Measurements from ENCODE around the gene KCTD2.
"Not testable (repeated sequence)": the region's sequence is repeated elsewhere in the genome, so short reads cannot be mapped to it uniquely, and the experiment has no call there.

The KCTD2 gene, protein sequence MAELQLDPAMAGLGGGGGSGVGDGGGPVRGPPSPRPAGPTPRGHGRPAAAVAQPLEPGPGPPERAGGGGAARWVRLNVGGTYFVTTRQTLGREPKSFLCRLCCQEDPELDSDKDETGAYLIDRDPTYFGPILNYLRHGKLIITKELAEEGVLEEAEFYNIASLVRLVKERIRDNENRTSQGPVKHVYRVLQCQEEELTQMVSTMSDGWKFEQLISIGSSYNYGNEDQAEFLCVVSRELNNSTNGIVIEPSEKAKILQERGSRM

DNA sequence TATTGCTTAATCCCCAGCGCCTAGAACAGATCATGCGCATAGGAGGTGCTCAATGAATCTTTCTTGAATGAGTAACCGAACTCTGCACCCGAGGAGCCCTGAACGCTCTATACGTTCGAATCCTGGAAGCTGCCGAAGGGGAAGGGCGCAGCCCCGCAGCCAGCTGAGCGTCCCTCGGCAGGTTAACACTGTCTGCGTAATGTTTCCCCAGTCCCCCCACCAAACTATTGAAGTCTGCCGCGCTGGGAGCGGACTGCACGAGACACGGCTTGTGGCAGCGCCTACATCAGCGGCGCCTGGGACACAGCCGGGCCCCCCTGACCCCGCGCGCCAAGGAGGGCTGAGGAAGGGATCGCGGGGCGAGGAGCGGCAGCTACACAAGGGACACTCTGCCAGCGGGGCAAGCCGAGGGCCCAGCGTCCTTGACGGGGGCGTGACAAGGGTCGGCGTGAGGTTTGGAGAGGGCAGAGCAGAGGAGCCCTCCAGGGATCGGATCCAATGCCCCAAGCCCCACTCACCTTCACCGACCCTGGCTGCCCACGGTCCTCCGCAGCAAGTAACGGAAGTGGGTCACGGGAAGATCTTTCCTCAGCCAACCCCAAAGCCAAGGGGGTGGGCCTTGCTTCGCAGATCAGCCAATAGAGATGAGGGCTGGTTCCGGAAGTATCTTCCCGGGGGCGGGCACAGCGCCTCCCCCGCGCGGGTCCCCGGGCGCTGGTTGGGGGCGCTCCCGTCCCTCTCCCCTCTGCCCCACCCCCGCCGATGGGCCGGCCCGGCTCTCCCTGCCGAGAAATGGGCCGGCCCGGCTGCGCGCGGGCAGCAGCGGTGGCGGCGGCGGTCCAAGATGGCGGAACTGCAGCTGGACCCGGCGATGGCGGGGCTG lies at the start of gene KCTD2, which contains the start of gene ATP5PD:
Gene KCTD2 (plus strand): TSS at position 819 of the 883 bp plus-strand sequence. CDS start 26 bp downstream, at position 845.
Gene ATP5PD (minus strand): TSS at position 563 of the 883 bp plus-strand sequence. CDS start 4,319 bp downstream, outside the sequence.
- DNase-seq: peak; percentile 95 to 96

DNA sequence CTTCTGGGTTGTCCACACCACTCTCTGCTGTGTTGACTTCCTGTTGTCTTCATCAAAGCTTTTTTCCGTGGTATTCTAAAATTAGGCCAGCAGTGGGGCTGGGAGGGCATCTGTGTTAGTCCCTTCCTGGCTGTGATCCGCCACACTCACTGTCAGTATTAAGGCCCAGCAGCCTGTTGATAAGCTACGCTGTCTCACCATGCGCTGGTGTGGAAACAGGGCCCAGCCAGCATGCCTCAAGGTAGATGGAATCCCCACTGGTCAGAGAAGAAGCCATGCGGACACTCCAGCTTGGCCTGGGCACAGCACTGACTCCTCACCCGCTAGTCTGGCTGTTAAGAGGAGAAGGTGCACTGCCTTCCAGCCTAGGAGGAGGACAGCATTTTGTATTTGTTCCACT lies 48.2 kb upstream of the KCTD2 start:
- no peak for DNase-seq

DNA sequence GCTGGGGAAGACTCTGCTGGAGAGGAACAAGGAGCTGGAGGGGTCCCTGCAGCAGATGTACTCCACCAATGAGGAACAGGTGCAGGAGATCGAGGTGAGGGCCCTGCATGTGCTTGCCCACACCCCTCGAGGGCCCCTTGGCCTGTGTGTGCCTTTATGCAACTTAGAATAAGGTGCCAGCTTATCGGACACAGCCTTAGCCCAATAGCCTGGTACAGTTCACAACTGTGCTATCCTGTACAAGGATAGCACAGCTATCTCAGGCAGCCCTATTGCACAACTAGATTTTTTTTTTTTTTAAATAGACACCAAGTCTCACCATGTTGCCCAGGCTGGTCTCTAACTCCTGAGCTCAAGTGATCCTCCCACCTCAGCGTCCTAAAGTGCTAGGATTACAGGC lies 47.5 kb upstream of the KCTD2 start:
- no peak for DNase-seq

DNA sequence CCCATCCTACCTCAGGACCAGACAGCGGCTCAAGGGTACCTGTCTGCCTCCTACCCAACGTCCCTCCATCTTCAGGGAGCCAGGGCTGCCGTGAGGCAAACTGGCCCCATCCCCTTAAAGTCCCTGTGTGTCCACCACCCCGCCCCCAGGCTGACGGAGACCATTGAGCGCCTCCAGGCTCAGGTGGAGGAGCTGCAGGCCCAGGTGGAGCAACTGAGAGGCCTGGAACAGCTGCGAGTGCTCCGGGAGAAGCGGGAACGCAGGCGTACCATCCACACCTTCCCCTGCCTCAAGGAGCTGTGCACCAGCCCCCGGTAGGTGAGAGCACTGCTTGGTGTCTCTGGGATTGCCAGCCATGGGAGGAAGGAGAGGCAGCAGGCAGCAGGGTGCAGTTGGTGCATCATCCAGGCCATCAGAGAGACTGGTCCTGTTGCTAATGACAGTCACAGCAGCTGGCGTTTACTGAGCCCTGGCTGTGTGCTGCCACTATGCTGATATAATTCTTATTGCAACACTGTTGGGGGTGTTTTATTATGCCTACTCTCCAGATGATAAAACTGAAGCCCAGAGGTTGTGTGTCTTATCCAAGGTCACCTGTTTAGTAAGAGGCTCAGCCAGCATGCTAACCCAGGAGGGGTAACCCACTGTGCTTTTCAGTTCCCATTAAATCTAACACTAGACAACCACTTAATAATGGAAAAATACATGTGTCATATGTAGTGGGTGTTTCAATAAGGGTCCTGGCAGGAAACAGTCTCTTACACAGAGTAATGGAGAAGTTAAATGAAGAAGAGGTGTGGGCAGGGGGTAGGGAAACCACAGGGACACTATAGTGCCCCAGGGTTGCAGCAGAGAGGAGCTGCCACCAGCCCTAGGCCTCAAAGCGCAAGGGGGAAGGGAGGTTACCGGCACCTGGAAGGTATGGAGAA lies 44.8 kb upstream of the KCTD2 start:
- DNase-seq: no peak

DNA sequence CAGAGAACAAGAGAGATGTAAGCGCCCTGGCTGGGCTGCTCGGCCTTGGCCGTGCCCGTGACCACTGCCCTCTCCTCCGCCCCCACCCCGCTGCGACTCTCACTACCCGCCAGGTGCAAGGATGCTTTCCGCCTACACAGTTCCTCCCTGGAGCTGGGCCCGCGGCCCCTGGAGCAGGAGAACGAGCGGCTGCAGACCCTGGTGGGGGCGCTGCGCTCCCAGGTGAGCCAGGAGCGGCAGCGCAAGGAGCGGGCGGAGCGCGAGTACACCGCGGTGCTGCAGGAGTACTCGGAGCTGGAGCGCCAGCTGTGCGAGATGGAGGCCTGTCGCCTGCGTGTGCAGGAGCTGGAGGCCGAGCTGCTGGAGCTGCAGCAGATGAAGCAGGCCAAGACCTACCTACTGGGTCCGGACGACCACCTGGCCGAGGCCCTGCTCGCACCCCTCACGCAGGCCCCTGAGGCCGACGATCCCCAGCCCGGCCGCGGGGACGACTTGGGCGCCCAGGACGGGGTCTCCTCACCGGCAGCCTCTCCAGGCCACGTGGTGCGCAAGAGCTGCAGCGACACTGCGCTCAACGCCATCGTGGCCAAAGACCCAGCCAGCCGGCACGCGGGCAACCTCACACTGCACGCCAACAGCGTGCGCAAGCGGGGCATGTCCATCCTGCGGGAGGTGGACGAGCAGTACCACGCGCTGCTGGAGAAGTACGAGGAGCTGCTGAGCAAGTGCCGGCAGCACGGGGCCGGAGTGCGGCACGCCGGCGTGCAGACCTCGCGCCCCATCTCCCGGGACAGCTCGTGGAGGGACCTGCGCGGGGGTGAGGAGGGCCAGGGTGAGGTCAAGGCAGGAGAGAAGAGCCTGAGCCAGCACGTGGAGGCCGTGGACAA lies 43.7 kb upstream of the KCTD2 start:
- DNase-seq: no peak

DNA sequence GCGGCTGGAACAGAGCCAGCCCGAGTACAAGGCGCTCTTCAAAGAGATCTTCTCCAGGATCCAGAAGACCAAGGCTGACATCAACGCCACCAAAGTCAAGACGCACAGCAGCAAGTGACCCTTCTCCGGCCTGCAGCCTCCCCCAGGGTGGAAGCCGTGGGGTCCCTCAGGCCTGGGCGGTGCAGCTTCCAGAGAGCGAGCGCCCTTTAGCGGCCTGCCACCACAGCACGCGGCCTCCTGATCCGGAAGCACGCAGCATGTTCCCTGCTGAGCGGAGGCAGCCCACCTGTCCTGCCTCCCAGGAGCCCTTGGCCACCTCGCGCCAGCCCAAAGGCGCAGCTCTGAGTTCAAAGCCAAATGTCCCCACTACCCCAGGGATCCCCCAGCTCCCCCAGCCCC lies 43.1 kb upstream of the KCTD2 start:
- no peak for DNase-seq

DNA sequence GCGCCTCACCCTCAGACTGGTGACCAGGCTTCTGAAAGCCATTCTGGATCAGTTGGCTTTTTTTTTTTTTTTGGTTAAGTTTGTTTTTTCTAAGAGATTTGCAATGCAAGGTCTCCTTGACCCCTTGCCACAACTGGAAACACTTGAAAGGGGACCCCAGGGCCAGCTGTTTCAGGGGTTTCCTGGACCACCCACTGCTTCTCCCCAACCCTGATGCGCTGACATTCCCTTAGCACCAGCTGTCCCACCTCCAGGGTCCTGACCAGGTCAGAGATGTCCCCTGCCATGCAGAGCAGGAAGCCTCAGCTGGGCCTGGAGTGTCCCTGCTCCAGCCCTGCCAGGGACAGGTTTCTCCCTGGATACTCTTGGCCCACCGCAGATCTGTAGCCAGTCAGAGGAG lies 42.7 kb upstream of the KCTD2 start:
- no peak for DNase-seq

DNA sequence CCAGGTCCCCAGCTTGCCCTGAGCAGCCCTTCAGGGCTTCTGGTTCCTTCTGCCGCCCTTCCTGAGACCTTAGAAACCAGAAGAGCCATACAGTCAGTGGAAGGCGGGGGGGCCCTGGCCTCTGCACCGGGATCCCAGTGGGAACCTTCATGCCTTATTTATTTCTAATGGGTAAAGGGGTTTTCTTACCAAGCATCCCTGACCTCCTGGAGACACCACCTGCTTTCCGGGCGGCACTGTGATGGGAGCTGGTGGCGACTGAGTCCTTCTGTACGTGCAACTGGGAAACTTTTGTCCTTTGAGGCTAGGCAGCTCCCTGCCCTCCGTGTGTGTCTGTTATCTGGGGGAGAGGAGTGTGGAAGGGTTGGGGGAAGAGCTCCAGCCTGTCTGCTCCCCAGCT lies 41.7 kb upstream of the KCTD2 start:
- DNase-seq: no peak

DNA sequence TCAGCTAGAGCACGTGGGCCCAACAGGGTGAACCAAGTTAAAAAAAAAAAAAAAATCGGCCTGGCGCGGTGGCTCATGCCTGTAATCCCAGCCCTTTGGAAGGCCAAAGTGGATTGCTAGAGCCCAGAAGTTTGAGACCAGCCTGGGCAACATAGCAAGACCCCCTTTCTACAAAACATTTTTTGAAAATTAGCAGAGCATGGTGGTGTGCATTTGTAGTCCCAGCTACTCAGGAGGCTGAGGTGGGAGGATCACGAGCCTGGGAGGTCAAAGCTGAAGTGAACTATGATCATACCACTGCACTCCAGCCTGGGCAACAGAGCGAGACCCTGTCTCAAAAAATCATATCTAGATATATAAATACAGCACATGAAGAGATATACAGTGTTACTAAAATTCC lies 40.9 kb upstream of the KCTD2 start:
- DNase-seq: not testable (repeated sequence)

DNA sequence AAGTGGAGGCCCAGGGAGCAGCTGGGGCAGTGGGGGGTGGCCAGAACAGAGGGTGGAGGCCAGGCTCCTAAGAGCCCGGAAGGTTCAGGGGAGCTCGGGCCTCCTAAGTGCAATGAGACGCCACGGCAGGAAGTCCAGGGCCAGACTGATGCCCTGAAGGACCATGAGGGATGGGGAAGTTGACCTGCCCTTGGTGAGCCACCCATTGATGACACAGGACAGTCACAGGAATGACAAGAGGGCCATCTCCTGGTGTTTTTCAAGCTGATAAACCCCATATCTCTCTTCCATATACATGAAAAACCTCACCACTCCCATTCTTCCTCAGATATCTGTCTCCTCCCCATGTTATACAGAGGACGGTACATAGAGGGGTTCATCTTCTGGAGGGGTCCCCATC lies 40.4 kb upstream of the KCTD2 start:
- peak; percentile 67 to 73 for DNase-seq

DNA sequence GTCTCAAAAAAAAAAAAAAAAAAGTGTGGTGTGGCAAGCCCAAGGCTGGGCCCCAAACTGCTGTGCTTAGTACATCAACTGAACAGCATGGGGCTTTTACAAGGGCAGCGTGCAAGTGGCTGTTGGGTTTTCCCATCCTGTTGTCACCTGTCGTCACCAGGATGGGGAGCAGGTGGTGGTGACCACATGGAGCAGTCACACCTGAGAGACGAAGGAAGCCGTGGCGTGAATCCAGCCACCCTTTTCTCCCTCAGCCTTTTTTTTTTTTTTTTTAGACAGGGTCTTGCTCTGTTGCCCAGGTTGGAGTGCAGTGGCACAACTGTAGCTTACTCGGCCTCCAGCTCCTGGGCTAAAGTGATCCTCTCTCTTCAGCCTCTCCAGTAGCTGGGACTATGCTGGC lies 38.7 kb upstream of the KCTD2 start:
- no peak for DNase-seq

DNA sequence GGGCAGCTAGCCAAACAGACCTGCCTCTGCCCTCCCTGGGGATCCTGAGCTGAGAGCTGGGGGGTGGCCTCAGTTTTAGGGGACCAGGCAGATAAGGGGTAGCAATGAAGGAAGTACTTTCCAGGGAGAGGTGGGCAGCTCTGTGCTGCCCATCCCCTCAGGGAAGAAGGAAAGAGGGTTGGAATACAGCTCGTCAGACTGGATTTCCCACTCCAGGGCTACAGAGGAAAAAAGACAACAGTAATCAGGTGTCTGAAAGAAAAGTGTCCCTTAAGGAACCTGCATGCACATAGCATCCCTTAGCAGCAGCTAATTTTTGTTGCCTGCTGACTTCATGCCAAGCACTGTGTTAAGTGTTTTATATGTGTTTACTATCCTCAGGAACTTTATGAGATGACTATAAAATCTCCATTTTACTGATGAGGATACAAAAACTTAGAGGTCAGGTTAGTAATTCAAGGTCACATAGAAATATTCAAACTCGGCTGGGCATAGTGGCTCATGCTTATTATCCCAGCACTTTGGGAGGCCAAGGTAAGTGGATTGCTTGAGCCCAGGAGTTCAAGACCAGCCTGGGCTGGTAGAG lies 37.8 kb upstream of the KCTD2 start:
- DNase-seq: no peak

DNA sequence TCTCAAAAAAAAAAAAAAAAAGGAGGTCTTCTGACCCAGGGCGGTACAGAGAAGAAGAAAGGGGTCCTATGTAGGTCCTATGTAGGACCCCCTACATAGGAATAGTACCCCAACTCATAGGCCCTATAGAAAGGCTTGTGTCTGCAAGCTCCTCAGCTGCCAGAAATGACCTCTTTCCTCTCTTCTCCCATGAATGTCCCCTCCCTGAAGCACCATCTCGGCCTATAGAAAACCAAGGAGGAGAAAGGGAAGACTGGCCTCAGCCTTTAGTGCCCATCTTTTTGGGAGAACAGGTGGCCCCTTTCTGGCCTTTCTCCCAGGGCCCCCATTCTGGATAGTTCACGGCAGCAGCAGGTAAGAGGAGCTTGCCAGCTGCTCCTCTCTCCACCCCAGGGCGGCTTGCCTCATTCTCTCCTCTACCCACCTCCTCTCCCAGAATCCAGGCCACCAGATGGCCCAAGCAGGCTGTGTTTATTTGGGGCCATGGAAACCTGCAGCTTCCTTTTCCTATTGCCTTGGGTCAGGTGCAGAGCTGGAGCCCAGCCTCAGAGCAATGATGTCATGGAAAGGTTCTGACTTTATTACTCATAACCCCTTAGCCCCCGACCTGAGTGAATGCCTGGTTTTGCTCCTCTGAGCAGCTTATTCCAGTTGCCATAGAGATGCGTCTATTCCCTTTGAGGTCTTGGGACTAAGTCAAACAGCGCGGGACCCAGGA lies 36.2 kb upstream of the KCTD2 start:
- DNase-seq: no peak

DNA sequence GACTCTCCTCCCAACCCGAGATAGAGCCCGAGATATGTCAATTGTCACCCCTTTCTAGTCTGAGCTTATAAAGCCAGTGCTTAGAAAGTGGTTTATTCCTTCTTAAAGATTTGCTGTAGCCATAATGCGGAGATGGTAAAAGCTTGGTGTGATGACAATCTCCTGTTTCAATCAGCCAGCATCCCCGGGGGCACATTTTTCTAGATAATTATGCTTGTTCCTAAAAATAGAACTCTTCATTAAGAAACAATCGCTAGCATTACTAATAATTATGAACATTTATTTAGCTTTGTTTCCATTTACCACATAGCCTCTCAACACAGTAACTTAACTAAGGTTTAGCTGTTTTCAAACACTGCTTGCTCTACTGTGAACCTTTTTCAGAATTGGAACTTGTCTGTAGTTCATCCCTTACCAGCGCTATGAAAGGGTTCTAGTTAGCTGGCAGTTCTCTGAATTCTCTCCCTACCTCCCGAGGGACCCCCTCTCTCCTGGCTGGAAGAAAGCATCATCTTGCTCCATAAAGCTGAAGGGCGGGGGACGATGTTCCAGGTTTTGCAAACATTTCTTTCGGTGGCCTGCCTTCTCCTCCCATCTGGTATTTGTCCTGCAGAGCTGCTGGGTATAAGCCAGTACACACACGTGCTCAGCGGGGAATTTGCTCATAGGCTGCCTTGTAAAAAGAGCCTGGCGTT lies 35.5 kb upstream of the KCTD2 start:
- DNase-seq: no peak

DNA sequence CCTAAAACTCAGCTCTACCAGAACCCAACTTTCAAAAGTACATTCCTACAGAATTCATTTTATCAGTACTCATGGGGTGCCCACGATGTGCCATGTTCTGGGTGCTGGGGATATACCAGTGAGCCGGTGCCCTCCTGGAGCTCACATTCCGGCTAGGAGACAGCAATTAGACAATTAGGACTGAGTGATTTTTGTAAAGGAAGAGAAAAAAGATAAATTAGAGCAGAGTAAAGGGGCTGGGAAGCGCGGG lies 35.0 kb upstream of the KCTD2 start:
- no peak for DNase-seq

DNA sequence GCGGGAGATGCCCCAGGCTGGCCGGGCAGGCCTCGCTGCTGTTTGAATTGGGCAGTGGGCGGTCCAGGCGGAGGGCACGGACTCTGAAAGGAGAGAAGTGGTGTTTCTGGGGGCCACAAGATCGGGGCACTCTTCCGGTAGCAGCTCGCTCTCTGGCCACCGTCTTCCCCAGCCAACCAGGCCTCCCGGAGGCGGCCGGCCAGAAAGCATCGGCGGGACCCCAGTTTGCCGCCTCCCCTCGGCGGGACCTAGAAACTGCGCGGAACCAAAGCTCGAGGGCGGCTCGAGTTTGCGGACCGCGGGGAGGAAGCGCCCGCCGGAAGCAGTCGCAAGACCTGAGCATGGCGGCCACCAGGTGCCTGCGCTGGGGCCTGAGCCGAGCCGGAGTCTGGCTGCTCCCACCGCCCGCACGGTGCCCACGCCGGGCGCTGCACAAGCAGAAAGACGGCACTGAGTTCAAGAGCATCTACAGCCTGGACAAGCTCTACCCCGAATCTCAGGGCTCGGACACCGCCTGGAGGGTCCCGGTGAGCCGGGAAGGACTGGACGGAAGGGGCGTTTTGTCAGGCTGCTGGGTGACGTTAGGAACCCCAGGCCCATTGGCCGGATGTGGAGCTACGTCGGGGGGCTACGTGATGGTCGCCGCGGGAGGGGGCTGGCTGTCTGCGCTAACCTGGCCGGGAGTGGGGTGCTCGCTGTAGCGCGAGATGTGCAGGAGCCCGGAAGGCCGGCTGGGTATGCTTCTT lies 34.5 kb upstream of the KCTD2 start, which contains the start of gene MRPL58:
Gene MRPL58 (plus strand): TSS at position 325 of the 746 bp plus-strand sequence. CDS start 17 bp downstream, at position 342.
- peak; percentile 75 to 86 for DNase-seq

DNA sequence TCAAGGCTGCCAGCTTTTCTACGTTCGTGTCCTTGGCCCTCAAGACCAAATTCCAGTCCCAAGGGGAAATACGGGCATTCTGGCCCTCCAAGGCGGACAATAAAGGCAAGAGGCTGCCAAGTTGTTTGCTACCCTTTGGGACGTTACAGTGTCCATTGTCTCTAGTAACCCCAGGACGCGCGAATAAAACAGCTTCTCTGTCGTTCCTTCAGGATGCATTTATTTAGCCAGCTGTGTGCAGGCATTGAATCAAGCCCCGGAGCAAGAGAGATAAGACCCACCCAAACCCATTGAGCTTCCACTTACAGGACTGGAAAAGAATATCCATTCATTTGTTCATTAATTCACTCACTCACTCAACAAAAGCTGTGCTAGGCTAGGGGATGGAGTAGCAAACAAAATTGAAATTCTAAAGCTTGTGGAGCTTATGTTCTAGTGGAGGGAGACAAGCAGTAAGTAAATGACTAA lies 33.9 kb upstream of the KCTD2 start:
- DNase-seq: no peak

DNA sequence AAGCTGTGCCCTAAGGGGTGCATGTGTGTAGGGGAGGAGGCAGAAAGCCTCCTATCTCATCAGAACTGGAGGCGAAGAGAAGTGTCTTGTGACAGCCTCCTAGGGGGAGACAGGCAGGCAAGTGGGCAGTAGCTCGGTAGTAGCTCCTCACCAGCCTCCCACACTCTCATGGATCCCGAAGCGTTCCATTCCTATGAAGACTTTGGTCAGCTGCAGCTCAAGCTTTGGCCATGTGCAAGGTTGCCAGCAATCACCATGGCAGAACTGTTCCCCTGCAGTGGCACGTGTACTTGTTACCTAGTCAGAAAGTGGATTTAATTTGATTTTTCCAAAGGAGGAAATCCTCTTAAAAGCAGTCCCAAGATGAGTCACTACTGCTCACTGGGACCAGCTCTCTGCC lies 27.9 kb upstream of the KCTD2 start:
- no peak for DNase-seq

DNA sequence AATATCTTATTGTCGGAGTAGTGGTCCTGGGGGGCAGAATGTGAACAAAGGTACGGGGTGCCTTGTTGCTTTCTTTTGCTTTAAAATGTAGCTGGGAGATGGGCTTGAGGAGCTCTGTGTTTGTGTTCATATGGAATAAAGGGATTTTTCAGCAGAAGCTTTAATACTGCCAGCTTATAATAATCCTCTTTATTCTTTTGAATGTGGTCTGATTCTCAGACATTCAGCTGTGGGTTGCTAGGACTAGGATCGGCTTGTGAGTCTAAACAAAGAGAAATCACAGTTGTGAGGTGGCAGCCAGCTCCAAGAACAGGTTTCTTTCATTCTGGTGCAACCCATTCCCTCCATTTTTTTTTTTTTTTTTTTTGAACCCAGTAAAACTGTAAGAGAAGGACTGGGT lies 27.3 kb upstream of the KCTD2 start:
- no peak for DNase-seq

Measured in AML-193 (cell line).